K562 (cell line): Measurements from ENCODE around the gene CABP2. TPM values are rescaled to one million over a fixed set of nuclear protein-coding genes. Genes with fewer than 3 reads are reported as not detected.

Experiments used
- ATAC-seq: fragments of 200-7000 bp; cut with Tn5 transposase; 3 replicates; pipeline ENCODE4 v1.9.1; 2020; ENCODE audit warnings: moderate library complexity
- BruUV-seq: library from RNA; stranded (reverse); fragments of 400-500 nt; replicated peaks from 2 replicates; lab custom pipeline; 2021; lab: Mats Ljungman, UMichigan
- CTCF ChIA-PET: fragments of 300-600 bp; formaldehyde crosslinking; extraction: SDS; loops from one replicate; lab custom pipeline; 2021; ENCODE audit warnings: low intra/inter-chr PET ratio; lab: Yijun Ruan, JAX
- POLR2A ChIA-PET: fragments of 300-600, 350-650 bp; sonication (Branson Sonifier 250); formaldehyde crosslinking; extraction: SDS; loops from one replicate; lab custom pipeline; 2021; ENCODE audit warnings: antibody characterized with exemption, inconsistent platforms; lab: Yijun Ruan, JAX
- DNase-seq, 4 experiments: peaks; one replicate each; pipeline versions ENCODE4 v3.0.0 to v3.0.0-alpha.2; 2011 to 2018; ENCODE audit warnings: low spot score in 3 of 4, mixed read lengths in 3 of 4; ENCODE audit errors: extremely low read depth in 1 of 4
- FAIRE-seq: peaks from 2 replicates; lab custom pipeline; 2011; peaks lifted over from hg19 to GRCh38; lab: Jason Lieb, UNC
- H2AFZ ChIP-seq: 2 replicates; pipeline ENCODE4 v1.6.0; 2011; ENCODE audit warnings: low read depth, low read length, control low read depth, inconsistent platforms
- H3K27ac ChIP-seq: fragments of 200-600 bp; 3 replicates; pipeline ENCODE4 v1.8.0; 2011; ENCODE audit warnings: low read depth, mild to moderate bottlenecking, control low read depth, inconsistent platforms, low read length, moderate library complexity, mixed read lengths; ENCODE audit errors: extremely low read depth
- H3K27me3 ChIP-seq, 2 experiments: fragments of 300-600 bp in 1 of 2; 2 replicates in 1 of 2; 3 replicates in 1 of 2; pipeline versions ENCODE4 v1.6.0 to v1.8.0; 2011; ENCODE audit warnings: inconsistent platforms in 2 of 2, low read length in 2 of 2, mild to moderate bottlenecking in 1 of 2, mixed read lengths in 1 of 2, moderate library complexity in 1 of 2; ENCODE audit not compliant: control insufficient read depth in 2 of 2, insufficient read depth in 2 of 2
- H3K36me3 ChIP-seq: fragments of 300-600 bp; 3 replicates; pipeline ENCODE4 v1.8.0; 2011; ENCODE audit warnings: mild to moderate bottlenecking, low read length, inconsistent platforms; ENCODE audit not compliant: control insufficient read depth, insufficient read depth
- H3K4me1 ChIP-seq, 2 experiments: fragments of 200-600 bp in 1 of 2; replicated peaks in 1 of 2; 2 replicates in 1 of 2; 3 replicates in 1 of 2; pipeline versions ENCODE4 v1.5.1 to v1.8.0; 2011; ENCODE audit warnings: inconsistent platforms in 2 of 2, low read length in 2 of 2, mild to moderate bottlenecking in 1 of 2, mixed read lengths in 1 of 2, moderate library complexity in 1 of 2; ENCODE audit not compliant: control insufficient read depth in 2 of 2, insufficient read depth in 2 of 2
- H3K4me2 ChIP-seq: 2 replicates; pipeline ENCODE4 v1.6.1; 2011; ENCODE audit warnings: low read length, control low read depth, inconsistent platforms, mixed read lengths; ENCODE audit not compliant: insufficient read depth
- H3K4me3 ChIP-seq: fragments of 200-600 bp; sonication (generic), shearing (Covaris generic); 2 replicates; pipeline ENCODE4 v1.5.1; 2016; ENCODE audit warnings: control low read depth, inconsistent platforms
- H3K79me2 ChIP-seq: fragments of 200-600 bp; 3 replicates; pipeline ENCODE4 v1.8.0; 2011; ENCODE audit warnings: low read length, inconsistent platforms; ENCODE audit not compliant: control insufficient read depth, insufficient read depth
- H3K9ac ChIP-seq, 2 experiments: 2 replicates each; pipeline versions ENCODE4 v1.6.0 to v1.6.1; 2011; ENCODE audit warnings: low read depth in 2 of 2, low read length in 2 of 2, control low read depth in 1 of 2, inconsistent platforms in 1 of 2, mild to moderate bottlenecking in 1 of 2, mixed read lengths in 1 of 2; ENCODE audit not compliant: insufficient read depth in 1 of 2
- H3K9me1 ChIP-seq: one replicate; pipeline ENCODE4 v1.6.0; 2011; ENCODE audit warnings: inconsistent platforms, mild to moderate bottlenecking, low read length, moderate library complexity; ENCODE audit not compliant: control insufficient read depth, insufficient read depth
- H3K9me3 ChIP-seq: replicated peaks from 2 replicates; pipeline ENCODE4 v1.5.1; 2011; ENCODE audit warnings: low read depth, low read length, inconsistent platforms; ENCODE audit not compliant: control insufficient read depth, insufficient read depth
- H4K20me1 ChIP-seq: replicated peaks from 2 replicates; pipeline ENCODE4 v1.6.1; 2011; ENCODE audit warnings: low read length, inconsistent platforms, mixed read lengths; ENCODE audit not compliant: control insufficient read depth, insufficient read depth
- CEBPZ ChIP-seq: fragments of 150-350 bp; IDR thresholded peaks from 2 replicates; pipeline ENCODE4 v1.6.1; 2014; ENCODE audit warnings: low read depth, mild to moderate bottlenecking, low read length, borderline replicate concordance
- HCFC1 ChIP-seq: IDR thresholded peaks from 2 replicates; pipeline ENCODE4 v1.6.1; 2012; ENCODE audit warnings: low read depth, low read length, improper control_type of control experiment
- HNRNPL ChIP-seq: fragments of 200-400 bp; formaldehyde crosslinking; IDR thresholded peaks from 2 replicates; pipeline ENCODE4 v1.6.1; 2017; ENCODE audit warnings: low read depth, mild to moderate bottlenecking, low read length
- USF1 ChIP-seq: sonication (generic); formaldehyde crosslinking; IDR thresholded peaks from 2 replicates; pipeline ENCODE4 v1.9.0; 2022; ENCODE audit warnings: mild to moderate bottlenecking, missing genetic modification reagents
- ZFP36 ChIP-seq: fragments of 150-350 bp; IDR thresholded peaks from 2 replicates; pipeline ENCODE4 v1.6.1; 2018; ENCODE audit warnings: low read length, low read depth; ENCODE audit not compliant: partially characterized antibody
- WGBS: fragments of 100-300 bp; shearing (Covaris generic); methylation state at CpG from one replicate; pipeline ENCODE4 v1.1.6; 2016; ENCODE audit warnings: low coverage, mixed read lengths; ENCODE audit not compliant: insufficient coverage; ENCODE audit errors: missing lambda C conversion rate; 5-methylcytosine and 5-hydroxymethylcytosine counted together
- in situ Hi-C: fragments of 300-500 bp; cut with MboI; formaldehyde crosslinking; loops from 4 replicates; pipeline ENCODE4 v1.15.0; 2018; ENCODE audit warnings: inconsistent platforms, mixed read lengths
- intact Hi-C: fragments of 100-400 bp; cut with micrococcal nuclease; formaldehyde crosslinking; loops from 2 replicates; pipeline ENCODE4 v1.14.2; 2022
- polyA plus RNA-seq, 8 experiments: library from polyadenylated mRNA; depleted of rRNA in 4 of 8; stranded (reverse) in 5 of 8; unstranded in 3 of 8; fragments of >200 nt; fragmentation: Nextera tagmentation in 2 of 8; fragmentation: Illumina TruSeq in 1 of 8; extraction: Ambion mirVana in 2 of 8; extraction: Trizol in 1 of 8; gene quantifications; 2 replicates each; pipeline versions ENCODE4 v1.2.1 to v1.2.3, GENCODE V29; 2011 to 2014; ENCODE audit warnings: inconsistent platforms in 1 of 8, missing spikeins in 1 of 8
- total RNA-seq, 7 experiments: library from RNA; depleted of rRNA in 6 of 7; stranded (reverse); fragments of >200 nt in 6 of 7; fragmentation: Illumina TruSeq in 2 of 7; extraction: Trizol in 2 of 7; gene quantifications; 2 replicates each; pipeline versions ENCODE4 v1.2.1 to v1.2.3, GENCODE V29; 2011 to 2021; ENCODE audit warnings: low replicate concordance in 1 of 7

CABP2 gene
- total and polyA plus RNA-seq, 9 of the 15 experiments (the other 6 are each of a cell fraction or from before 2014, with no cell fraction given) = not detected

GRCh38 chr11:67534070-67534679, 10.9 kb upstream of the CABP2 start:
- CTCF ChIA-PET = no interaction called here

More at GRCh38 chr11:67534070-67534679, 10.9 kb upstream of the CABP2 start:
- no peaks in the 10 kb centered on the region for H3K27me3 ChIP-seq
- no peak overlapping the region for H3K4me2 ChIP-seq
- TF ChIP-seq HCFC1 = no peak
- TF ChIP-seq CEBPZ = peak; percentile 65; the same call in 1 of the 2 replicates
- no peak for TF ChIP-seq USF1 (CRISPR knock-in tag)
- peak; percentile 92 for TF ChIP-seq ZFP36
- no peak for TF ChIP-seq HNRNPL
- ATAC-seq (no peak), FAIRE-seq (no peak), DNase-seq (no peak)
- in situ Hi-C loops (loop anchor here (25.0 kb wide), 1 partner anchor 1153 kb away; the partner anchor contains the start of gene GAL), intact Hi-C loops (no loop called here)
- no peak overlapping the region for H3K27ac ChIP-seq
- H3K36me3 ChIP-seq = no peaks in the 10 kb centered on the region
- no peak overlapping the region for H2AFZ ChIP-seq
- no peaks in the 10 kb centered on the region for H3K9me3 ChIP-seq
- H3K4me1 ChIP-seq = peaks cover 6 to 17% of the 10 kb centered on the region in 2 experiments; a peak in 3 of 5 replicates
- POLR2A ChIA-PET = interaction anchor here (1.2 to 2.9 kb wide), 2 partner anchors 11 to 13 kb away, joined by 3 to 10 read pairs; no protein-coding TSS in a partner anchor
- no peak overlapping the region for H3K4me3 ChIP-seq
- BruUV-seq = no TSS peak
- no peaks in the 10 kb centered on the region for H3K9me1 ChIP-seq
- WGBS = 2% methylated on average over 4 of the region's 4 CpGs
- H3K9ac ChIP-seq = no peak overlapping the region
- H4K20me1 ChIP-seq = no peaks in the 10 kb centered on the region
- no peaks in the 10 kb centered on the region for H3K79me2 ChIP-seq
